H1 (cell line): ENCODE results near the gene CMSS1. TPM values are rescaled to one million over a fixed set of nuclear protein-coding genes. Genes with fewer than 3 reads are reported as not detected.

Experiments used
- CTCF ChIA-PET: fragments of 300-600 bp; sonication (Branson Sonifier 250); formaldehyde crosslinking; loops from one replicate; lab custom pipeline; 2021; ENCODE audit not compliant: partially characterized antibody; lab: Charles Lee
- POLR2A ChIA-PET: fragments of 300-600 bp; sonication (Branson Sonifier 250); formaldehyde crosslinking; loops from one replicate; lab custom pipeline; 2021; ENCODE audit warnings: inconsistent platforms; ENCODE audit not compliant: partially characterized antibody; lab: Charles Lee
- DNase-seq, 2 experiments: peaks; one replicate each; pipeline versions ENCODE4 v3.0.0 to v3.0.0-alpha.2; 2010 to 2022; ENCODE audit warnings: low spot score in 2 of 2, low read depth in 1 of 2, mixed read lengths in 1 of 2
- FAIRE-seq: peaks from 2 replicates; lab custom pipeline; 2011; peaks lifted over from hg19 to GRCh38; lab: Jason Lieb, UNC
- H2AFZ ChIP-seq: 2 replicates; pipeline ENCODE4 v1.8.1; 2012; ENCODE audit warnings: low read length, inconsistent platforms
- H2AK5ac ChIP-seq: 2 replicates; pipeline ENCODE4 v1.6.1; 2013; ENCODE audit warnings: low read depth, low read length
- H2BK120ac ChIP-seq: replicated peaks from 2 replicates; pipeline ENCODE3; 2013; ENCODE audit warnings: low read depth, low read length, inconsistent platforms
- H2BK12ac ChIP-seq: 2 replicates; pipeline ENCODE4 v1.6.1; 2013; ENCODE audit warnings: low read depth, low read length
- H2BK15ac ChIP-seq: 2 replicates; pipeline ENCODE4 v1.6.1; 2013; ENCODE audit warnings: low read length
- H2BK20ac ChIP-seq: 2 replicates; pipeline ENCODE4 v1.6.1; 2013; ENCODE audit warnings: low read length
- H2BK5ac ChIP-seq: 2 replicates; pipeline ENCODE4 v1.6.1; 2013; ENCODE audit warnings: low read depth, low read length
- H3K14ac ChIP-seq: 2 replicates; pipeline ENCODE4 v1.6.1; 2013; ENCODE audit warnings: inconsistent platforms; ENCODE audit not compliant: insufficient read length
- H3K18ac ChIP-seq: 2 replicates; pipeline ENCODE4 v1.6.1; 2013; ENCODE audit warnings: low read length; ENCODE audit errors: extremely low read depth
- H3K23ac ChIP-seq: 2 replicates; pipeline ENCODE4 v1.6.1; 2013; ENCODE audit warnings: inconsistent platforms; ENCODE audit not compliant: insufficient read length
- H3K23me2 ChIP-seq: 2 replicates; pipeline ENCODE4 v1.6.1; 2013; ENCODE audit warnings: low read depth, low read length
- H3K27ac ChIP-seq: 2 replicates; pipeline ENCODE4 v1.6.1; 2011; ENCODE audit warnings: low read depth, low read length, inconsistent platforms
- H3K27me3 ChIP-seq, 4 experiments: replicated peaks in 1 of 4; 1 replicate in 1 of 4; 2 replicates in 3 of 4; pipeline versions ENCODE4 v1.6.1 to v1.8.1; 2011 to 2013; ENCODE audit warnings: low read length in 3 of 4, mild to moderate bottlenecking in 3 of 4, inconsistent platforms in 2 of 4, mixed read lengths in 2 of 4, moderate library complexity in 1 of 4; ENCODE audit not compliant: control insufficient read depth in 3 of 4, insufficient read depth in 3 of 4; ENCODE audit errors: extremely low read depth in 1 of 4
- H3K36me3 ChIP-seq, 4 experiments: 2 replicates each; pipeline versions ENCODE4 v1.6.1 to v1.8.1; 2011 to 2013; ENCODE audit warnings: mild to moderate bottlenecking in 4 of 4, low read length in 3 of 4, moderate library complexity in 2 of 4, control low read depth in 1 of 4, inconsistent platforms in 1 of 4; ENCODE audit not compliant: insufficient read depth in 4 of 4, control insufficient read depth in 2 of 4
- H3K4ac ChIP-seq: replicated peaks from 2 replicates; pipeline ENCODE3; 2013; ENCODE audit warnings: low read length, low read depth, mixed read lengths, inconsistent platforms; ENCODE audit not compliant: insufficient read length
- H3K4me1 ChIP-seq, 4 experiments: replicated peaks in 1 of 4; 1 replicate in 1 of 4; 2 replicates in 3 of 4; pipeline versions ENCODE4 v1.6.1 to v1.8.1; 2011 to 2013; ENCODE audit warnings: low read length in 3 of 4, inconsistent platforms in 2 of 4, mixed read lengths in 1 of 4; ENCODE audit not compliant: insufficient read depth in 4 of 4, control insufficient read depth in 3 of 4
- H3K4me2 ChIP-seq, 2 experiments: 2 replicates each; pipeline versions ENCODE4 v1.6.1 to v1.8.1; 2011 to 2013; ENCODE audit warnings: low read depth in 2 of 2, low read length in 2 of 2, control low read depth in 1 of 2, inconsistent platforms in 1 of 2, mild to moderate bottlenecking in 1 of 2; ENCODE audit not compliant: insufficient read depth in 1 of 2
- H3K4me3 ChIP-seq, 4 experiments: fragments of 200-600, 300-600 bp in 1 of 4; sonication (generic), shearing (Covaris generic), sonication (Bioruptor Twin) in 1 of 4; 2 replicates each; pipeline versions ENCODE4 v1.5.1 to v1.8.1; 2011 to 2016; ENCODE audit warnings: low read length in 4 of 4, low read depth in 3 of 4, control low read depth in 2 of 4, inconsistent platforms in 2 of 4, mild to moderate bottlenecking in 2 of 4, mixed read lengths in 1 of 4, moderate library complexity in 1 of 4; ENCODE audit not compliant: insufficient read depth in 2 of 4; ENCODE audit errors: extremely low read depth in 1 of 4
- H3K56ac ChIP-seq: replicated peaks from 2 replicates; pipeline ENCODE3; 2013; ENCODE audit warnings: low read depth, mild to moderate bottlenecking, mixed read lengths, low read length, inconsistent platforms; ENCODE audit not compliant: insufficient read length
- H3K79me1 ChIP-seq: 2 replicates; pipeline ENCODE4 v1.6.1; 2013; ENCODE audit warnings: low read depth, low read length, control low read depth
- H3K79me2 ChIP-seq, 2 experiments: 2 replicates each; pipeline versions ENCODE4 v1.6.1 to v1.8.1; 2012 to 2013; ENCODE audit warnings: low read length in 2 of 2, mild to moderate bottlenecking in 2 of 2, inconsistent platforms in 1 of 2; ENCODE audit not compliant: insufficient read depth in 2 of 2, control insufficient read depth in 1 of 2
- H3K9ac ChIP-seq, 4 experiments: replicated peaks in 1 of 4; 1 replicate in 1 of 4; 2 replicates in 3 of 4; pipeline versions ENCODE4 v1.6.1 to v1.8.1; 2011 to 2013; ENCODE audit warnings: low read depth in 3 of 4, low read length in 3 of 4, control low read depth in 2 of 4, mild to moderate bottlenecking in 2 of 4, moderate library complexity in 2 of 4, inconsistent platforms in 1 of 4; ENCODE audit errors: extremely low read depth in 1 of 4
- H3K9me3 ChIP-seq, 2 experiments: 2 replicates each; pipeline versions ENCODE4 v1.6.1 to v1.8.1; 2012 to 2013; ENCODE audit warnings: mild to moderate bottlenecking in 2 of 2, moderate library complexity in 2 of 2, control low read depth in 1 of 2, inconsistent platforms in 1 of 2, low read depth in 1 of 2, low read length in 1 of 2, mixed read lengths in 1 of 2; ENCODE audit not compliant: insufficient read depth in 2 of 2
- H4K20me1 ChIP-seq, 2 experiments: replicated peaks in 1 of 2; 2 replicates each; pipeline versions ENCODE3 to v1.8.1; 2011 to 2013; ENCODE audit warnings: inconsistent platforms in 2 of 2, low read length in 2 of 2, mild to moderate bottlenecking in 1 of 2; ENCODE audit not compliant: insufficient read depth in 2 of 2, control insufficient read depth in 1 of 2
- H4K5ac ChIP-seq: 2 replicates; pipeline ENCODE4 v1.6.1; 2013; ENCODE audit warnings: low read length, low read depth, mixed read lengths, inconsistent platforms; ENCODE audit not compliant: insufficient read length
- H4K8ac ChIP-seq: 2 replicates; pipeline ENCODE4 v1.8.0; 2013; ENCODE audit warnings: mild to moderate bottlenecking, moderate library complexity, low read length, inconsistent platforms; ENCODE audit not compliant: insufficient read depth; ENCODE audit errors: extremely low read depth
- H4K91ac ChIP-seq: replicated peaks from 2 replicates; pipeline ENCODE3; 2013; ENCODE audit warnings: low read length, mixed read lengths, inconsistent platforms; ENCODE audit not compliant: insufficient read length
- CREB1 ChIP-seq: IDR thresholded peaks from 2 replicates; pipeline ENCODE4 v1.6.1; 2012; ENCODE audit warnings: inconsistent platforms
- EZH2 ChIP-seq: fragments of 200-600 bp; sonication (generic); IDR thresholded peaks from 2 replicates; pipeline ENCODE4 v1.7.1; 2012; ENCODE audit warnings: low read depth, mild to moderate bottlenecking, moderate library complexity, low read length, inconsistent platforms; ENCODE audit not compliant: severe bottlenecking
- KDM4A ChIP-seq: IDR thresholded peaks from one replicate; pipeline ENCODE4 v1.7.1; 2012; ENCODE audit warnings: low read depth, mild to moderate bottlenecking, moderate library complexity, low read length, inconsistent platforms; ENCODE audit not compliant: severe bottlenecking
- PHF8 ChIP-seq: fragments of 200-600 bp; sonication (generic); conservative IDR thresholded peaks from 2 replicates; pipeline ENCODE4 v1.7.1; 2012; ENCODE audit warnings: low read depth, mild to moderate bottlenecking, inconsistent platforms, low read length, moderate library complexity
- POLR2AphosphoS5 ChIP-seq: IDR thresholded peaks from 2 replicates; pipeline ENCODE4 v1.6.1; 2011; ENCODE audit warnings: low read depth, low read length
- RBBP5 ChIP-seq: IDR thresholded peaks from 2 replicates; pipeline ENCODE4 v1.7.1; 2012; ENCODE audit warnings: low read depth, mild to moderate bottlenecking, inconsistent platforms, low read length, moderate library complexity, borderline replicate concordance
- WGBS, 2 experiments: shearing (Covaris generic) in 1 of 2; methylation state at CpG; one replicate each; pipeline versions ENCODE4 v1.1.6 to v1.1.7; 2013 to 2015; ENCODE audit warnings: low lambda C conversion rate in 2 of 2, mixed read lengths in 2 of 2, inconsistent platforms in 1 of 2, low coverage in 1 of 2, missing lambda C conversion rate in 1 of 2; ENCODE audit not compliant: insufficient replicate concordance in 2 of 2, insufficient coverage in 1 of 2, insufficient read length in 1 of 2; ENCODE audit errors: extremely low coverage in 1 of 2, missing lambda C conversion rate in 1 of 2; 5-methylcytosine and 5-hydroxymethylcytosine counted together
- polyA plus RNA-seq, 7 experiments: library from polyadenylated mRNA; depleted of rRNA in 3 of 7; stranded (reverse) in 5 of 7; unstranded in 2 of 7; fragments of >200 nt in 5 of 7; fragments of 200-250 nt in 2 of 7; gene quantifications; 1 replicate in 5 of 7; 2 replicates in 1 of 7; 4 replicates in 1 of 7; pipeline versions ENCODE4 v1.2.1 to v1.2.3, GENCODE V29; 2011 to 2013; ENCODE audit warnings: missing spikeins in 2 of 7, mixed read lengths in 2 of 7
- total RNA-seq: library from RNA; stranded (reverse); fragmentation: NEBNext Ultra II Directional; extraction: Animal tissue kit (Norgen Biotek cat#: 25700); gene quantifications from 2 replicates; pipeline ENCODE4 v1.2.1, GENCODE V29; 2021
- TF ChIP-seq, protein P1 (sequence below): IDR thresholded peaks from 2 replicates; pipeline ENCODE4 v1.6.1; 2012; ENCODE audit warnings: low read length, inconsistent platforms
- TF ChIP-seq, protein P2 (sequence below), 3 experiments: IDR thresholded peaks; 1 replicate in 2 of 3; 2 replicates in 1 of 3; pipeline versions ENCODE4 v1.5.1 to v1.6.1; 2011; ENCODE audit warnings: low read length in 3 of 3, mild to moderate bottlenecking in 3 of 3, inconsistent platforms in 2 of 3, low read depth in 1 of 3, moderate library complexity in 1 of 3; ENCODE audit not compliant: insufficient read depth in 1 of 3; ENCODE audit errors: control extremely low read depth in 1 of 3

Gene CMSS1
- total and polyA plus RNA-seq, 2 of the 8 experiments (the other 6 are each of a cell fraction or from before 2014, with no cell fraction given): 15.2 to 75.1 TPM

- H3K23ac ChIP-seq: no peak overlapping the region
- H4K5ac ChIP-seq: no peak overlapping the region
- H3K18ac ChIP-seq: no peak overlapping the region
- no peak overlapping the region for H2BK120ac ChIP-seq
- no peak overlapping the region for H2AK5ac ChIP-seq
- ChIA-PET POLR2A (interaction anchor here (0.9 to 1.3 kb wide), 2 partner anchors 8 to 19 kb away, joined by 3 to 4 read pairs; no protein-coding TSS in a partner anchor), CTCF (interaction anchor here (0.9 to 1.6 kb wide), 2 partner anchors 24 to 168 kb away, joined by 3 read pairs; no protein-coding TSS in a partner anchor)
- H3K14ac ChIP-seq: no peak overlapping the region
- WGBS, 2 experiments: 86% methylated on average over 6 of the region's 6 CpGs; no CpG with 5 or more reads in 1 of the 2 experiments
- H3K9ac ChIP-seq: no peak overlapping the region
- no peaks in the 10 kb centered on the region for H3K9me3 ChIP-seq
- no peak overlapping the region for H2AFZ ChIP-seq
- peaks cover 0 to 2% (median 0%) of the 10 kb centered on the region in 4 experiments; a peak in 1 of 7 replicates for H3K4me1 ChIP-seq
- H3K79me1 ChIP-seq: no peaks in the 10 kb centered on the region; the same call in 1 of the 2 replicates
- H3K56ac ChIP-seq: no peak overlapping the region
- no peak overlapping the region for H4K91ac ChIP-seq
- no peaks in the 10 kb centered on the region; a peak in 1 of 4 replicates for H3K79me2 ChIP-seq
- no peak overlapping the region for H3K4me2 ChIP-seq
- H2BK5ac ChIP-seq: no peak overlapping the region
- no peak overlapping the region for H4K8ac ChIP-seq
- H2BK12ac ChIP-seq: no peak overlapping the region
- no peak overlapping the region for H2BK15ac ChIP-seq
- no peaks in the 10 kb centered on the region for H4K20me1 ChIP-seq
- DNase-seq (no peak), FAIRE-seq (no peak)
- no peaks in the 10 kb centered on the region for H3K36me3 ChIP-seq
- no peak overlapping the region for H3K4me3 ChIP-seq
- no peak overlapping the region for H2BK20ac ChIP-seq
- H3K27ac ChIP-seq: no peak overlapping the region
- no peaks in the 10 kb centered on the region for H3K23me2 ChIP-seq
- no peak overlapping the region for H3K4ac ChIP-seq
- H3K27me3 ChIP-seq: no peaks in the 10 kb centered on the region
- TF ChIP-seq PHF8 (no peak), CREB1 (no peak), EZH2 (no peak), RBBP5 (no peak), KDM4A (no peak), POLR2AphosphoS5 (no peak)
- TF ChIP-seq, protein P1, sequence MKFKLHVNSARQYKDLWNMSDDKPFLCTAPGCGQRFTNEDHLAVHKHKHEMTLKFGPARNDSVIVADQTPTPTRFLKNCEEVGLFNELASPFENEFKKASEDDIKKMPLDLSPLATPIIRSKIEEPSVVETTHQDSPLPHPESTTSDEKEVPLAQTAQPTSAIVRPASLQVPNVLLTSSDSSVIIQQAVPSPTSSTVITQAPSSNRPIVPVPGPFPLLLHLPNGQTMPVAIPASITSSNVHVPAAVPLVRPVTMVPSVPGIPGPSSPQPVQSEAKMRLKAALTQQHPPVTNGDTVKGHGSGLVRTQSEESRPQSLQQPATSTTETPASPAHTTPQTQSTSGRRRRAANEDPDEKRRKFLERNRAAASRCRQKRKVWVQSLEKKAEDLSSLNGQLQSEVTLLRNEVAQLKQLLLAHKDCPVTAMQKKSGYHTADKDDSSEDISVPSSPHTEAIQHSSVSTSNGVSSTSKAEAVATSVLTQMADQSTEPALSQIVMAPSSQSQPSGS: no peak
- TF ChIP-seq, protein P2, sequence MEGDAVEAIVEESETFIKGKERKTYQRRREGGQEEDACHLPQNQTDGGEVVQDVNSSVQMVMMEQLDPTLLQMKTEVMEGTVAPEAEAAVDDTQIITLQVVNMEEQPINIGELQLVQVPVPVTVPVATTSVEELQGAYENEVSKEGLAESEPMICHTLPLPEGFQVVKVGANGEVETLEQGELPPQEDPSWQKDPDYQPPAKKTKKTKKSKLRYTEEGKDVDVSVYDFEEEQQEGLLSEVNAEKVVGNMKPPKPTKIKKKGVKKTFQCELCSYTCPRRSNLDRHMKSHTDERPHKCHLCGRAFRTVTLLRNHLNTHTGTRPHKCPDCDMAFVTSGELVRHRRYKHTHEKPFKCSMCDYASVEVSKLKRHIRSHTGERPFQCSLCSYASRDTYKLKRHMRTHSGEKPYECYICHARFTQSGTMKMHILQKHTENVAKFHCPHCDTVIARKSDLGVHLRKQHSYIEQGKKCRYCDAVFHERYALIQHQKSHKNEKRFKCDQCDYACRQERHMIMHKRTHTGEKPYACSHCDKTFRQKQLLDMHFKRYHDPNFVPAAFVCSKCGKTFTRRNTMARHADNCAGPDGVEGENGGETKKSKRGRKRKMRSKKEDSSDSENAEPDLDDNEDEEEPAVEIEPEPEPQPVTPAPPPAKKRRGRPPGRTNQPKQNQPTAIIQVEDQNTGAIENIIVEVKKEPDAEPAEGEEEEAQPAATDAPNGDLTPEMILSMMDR (IDR thresholded peaks at IDR 0.05; ENCODE audit: control extremely low read depth in 1 of 3, insufficient read depth in 1 of 3, low read depth in 1 of 3, low read length in 3 of 3): no peak
These were observed 83.7 kb downstream of the CMSS1 start for GRCh38 chr3:99901200-99901926.
